HEK293 (cell line): ENCODE data around the gene TMEM187.
A peak's percentile ranks its signal among the peaks of the same experiment; 100 is the strongest.

ENCODE experiments used
- CTCF ChIA-PET: fragments of 350-600 bp; formaldehyde crosslinking; extraction: SDS; loops from one replicate; lab custom pipeline; 2021; ENCODE audit warnings: antibody characterized with exemption; lab: Yijun Ruan, JAX
- POLR2A ChIA-PET: fragments of 300-600 bp; formaldehyde crosslinking; extraction: SDS; loops from one replicate; lab custom pipeline; 2020; ENCODE audit warnings: antibody characterized with exemption, inconsistent platforms; lab: Yijun Ruan, JAX
- H3K27ac ChIP-seq: fragments of 200-500 bp; sonication (Bioruptor generic); 2 replicates; pipeline ENCODE4 v1.5.1; 2014; ENCODE audit warnings: low read depth, low read length, control low read depth, inconsistent platforms; ENCODE audit errors: extremely low read depth
- H3K36me3 ChIP-seq, 2 experiments: fragments of 200-500 bp in 1 of 2; sonication (Bioruptor generic) in 1 of 2; 1 replicate in 1 of 2; 2 replicates in 1 of 2; pipeline ENCODE4 v1.5.1; 2014 to 2017; ENCODE audit warnings: inconsistent platforms in 2 of 2, low read length in 2 of 2; ENCODE audit not compliant: control insufficient read depth in 2 of 2, insufficient read depth in 1 of 2
- H3K4me1 ChIP-seq: fragments of 200-500 bp; sonication (Bioruptor generic); 2 replicates; pipeline ENCODE4 v1.5.1; 2014; ENCODE audit warnings: mild to moderate bottlenecking, low read length, inconsistent platforms; ENCODE audit not compliant: control insufficient read depth, insufficient read depth
- H3K4me3 ChIP-seq: 2 replicates; pipeline ENCODE4 v1.5.1; 2011; ENCODE audit warnings: low read depth, mild to moderate bottlenecking, control low read depth, low read length, moderate library complexity
- H3K9me3 ChIP-seq: fragments of 200-500 bp; sonication (Bioruptor generic); 2 replicates; pipeline ENCODE4 v1.5.1; 2014; ENCODE audit warnings: low read depth, low read length, inconsistent platforms; ENCODE audit not compliant: control insufficient read depth, insufficient read depth
- GFI1B ChIP-seq: fragments of 450-650 bp; formaldehyde crosslinking; IDR thresholded peaks from 2 replicates; pipeline ENCODE4 v1.5.1; 2016; ENCODE audit warnings: missing biosample characterization, missing genetic modification characterization
- GLI4 ChIP-seq: fragments of 450-650 bp; formaldehyde crosslinking; IDR thresholded peaks from 2 replicates; pipeline ENCODE4 v1.5.1; 2016; ENCODE audit warnings: missing biosample characterization, missing genetic modification characterization
- KLF1 ChIP-seq: fragments of 450-650 bp; formaldehyde crosslinking; IDR thresholded peaks from 2 replicates; pipeline ENCODE4 v1.5.1; 2016; ENCODE audit warnings: missing biosample characterization, missing genetic modification characterization
- OVOL3 ChIP-seq: fragments of 450-650 bp; formaldehyde crosslinking; IDR thresholded peaks from 2 replicates; pipeline ENCODE4 v1.5.1; 2016; ENCODE audit warnings: missing biosample characterization, missing genetic modification characterization
- PRDM1 ChIP-seq: fragments of 450-650 bp; formaldehyde crosslinking; IDR thresholded peaks from 2 replicates; pipeline ENCODE4; 2016; ENCODE audit warnings: missing biosample characterization, missing genetic modification characterization
- WT1 ChIP-seq: fragments of 450-650 bp; formaldehyde crosslinking; IDR thresholded peaks from 2 replicates; pipeline ENCODE4 v1.5.1; 2016; ENCODE audit warnings: missing biosample characterization, missing genetic modification characterization
- ZNF133 ChIP-seq: fragments of 450-650 bp; formaldehyde crosslinking; IDR thresholded peaks from 2 replicates; pipeline ENCODE4 v1.5.1; 2016; ENCODE audit warnings: missing biosample characterization, missing genetic modification characterization
- ZNF274 ChIP-seq, 2 experiments: fragments of 200-500 bp in 1 of 2; fragments of 450-650 bp in 1 of 2; sonication (Bioruptor generic) in 1 of 2; formaldehyde crosslinking in 1 of 2; IDR thresholded peaks; 2 replicates each; pipeline versions ENCODE4 v1.5.1 to v1.6.1; 2014 to 2016; ENCODE audit warnings: borderline replicate concordance in 1 of 2, inconsistent platforms in 1 of 2, low read length in 1 of 2, missing biosample characterization in 1 of 2, missing genetic modification characterization in 1 of 2
- ZNF354C ChIP-seq: fragments of 450-650 bp; formaldehyde crosslinking; IDR thresholded peaks from 2 replicates; pipeline ENCODE4 v1.5.1; 2016; ENCODE audit warnings: missing biosample characterization, missing genetic modification characterization, low read depth, borderline replicate concordance
- ZNF391 ChIP-seq: fragments of 450-650 bp; formaldehyde crosslinking; IDR thresholded peaks from 2 replicates; pipeline ENCODE4 v1.5.1; 2016; ENCODE audit warnings: low read depth, missing biosample characterization, missing genetic modification characterization, borderline replicate concordance
- ZNF473 ChIP-seq: fragments of 450-650 bp; formaldehyde crosslinking; IDR thresholded peaks from 2 replicates; pipeline ENCODE4 v1.5.1; 2017; ENCODE audit warnings: missing biosample characterization, missing genetic modification characterization
- ZNF585B ChIP-seq: fragments of 450-650 bp; formaldehyde crosslinking; IDR thresholded peaks from 2 replicates; pipeline ENCODE4 v1.5.1; 2016; ENCODE audit warnings: missing biosample characterization, missing genetic modification characterization
- ZNF768 ChIP-seq: fragments of 450-650 bp; formaldehyde crosslinking; IDR thresholded peaks from 2 replicates; pipeline ENCODE4 v1.5.1; 2018; ENCODE audit warnings: missing biosample characterization, mild to moderate bottlenecking, missing genetic modification characterization
- TF ChIP-seq, protein P1 (sequence below): fragments of 450-650 bp; IDR thresholded peaks from 2 replicates; pipeline ENCODE4 v1.5.1; 2018; ENCODE audit warnings: missing biosample characterization, missing genetic modification characterization
- TF ChIP-seq, protein P2 (sequence below): fragments of 450-650 bp; formaldehyde crosslinking; IDR thresholded peaks from 2 replicates; pipeline ENCODE4 v1.5.0; 2017; ENCODE audit warnings: missing biosample characterization, missing genetic modification characterization, borderline replicate concordance
- TF ChIP-seq, protein P3 (sequence below): fragments of 450-650 bp; formaldehyde crosslinking; IDR thresholded peaks from 2 replicates; pipeline ENCODE4 v1.5.1; 2016; ENCODE audit warnings: missing biosample characterization, missing genetic modification characterization, borderline replicate concordance
- TF ChIP-seq, protein P4 (sequence below): fragments of 450-650 bp; formaldehyde crosslinking; IDR thresholded peaks from 2 replicates; pipeline ENCODE4 v1.5.1; 2016; ENCODE audit warnings: missing biosample characterization, missing genetic modification characterization
- TF ChIP-seq, protein P5 (sequence below): fragments of 450-650 bp; formaldehyde crosslinking; IDR thresholded peaks from 2 replicates; pipeline ENCODE4; 2016; ENCODE audit warnings: missing biosample characterization, missing genetic modification characterization
- TF ChIP-seq, protein P6 (sequence below): fragments of 450-650 bp; formaldehyde crosslinking; IDR thresholded peaks from 2 replicates; pipeline ENCODE4 v1.5.1; 2017; ENCODE audit warnings: missing biosample characterization, missing genetic modification characterization

TMEM187 gene

DNA sequence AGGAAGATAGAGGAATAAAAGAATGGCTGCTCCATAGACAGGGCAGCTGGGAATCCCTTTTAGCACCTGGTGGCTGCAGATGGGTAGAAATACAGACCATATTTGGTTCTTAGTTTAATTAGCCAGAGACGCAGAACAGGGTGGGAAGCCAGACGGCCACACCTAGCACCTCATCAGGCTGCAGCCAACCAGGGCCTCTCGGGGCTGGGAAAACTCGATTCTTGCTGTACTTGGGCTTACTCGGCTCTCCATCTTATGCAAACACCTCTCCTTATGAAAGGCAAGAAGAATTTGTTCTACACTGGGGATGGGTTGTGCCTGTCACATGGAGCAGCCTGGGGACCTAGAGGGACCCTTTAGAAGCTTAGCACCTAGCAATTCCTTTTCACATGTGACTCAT lies 27.5 kb downstream of the TMEM187 start (continued):
- TF ChIP-seq, protein P1, sequence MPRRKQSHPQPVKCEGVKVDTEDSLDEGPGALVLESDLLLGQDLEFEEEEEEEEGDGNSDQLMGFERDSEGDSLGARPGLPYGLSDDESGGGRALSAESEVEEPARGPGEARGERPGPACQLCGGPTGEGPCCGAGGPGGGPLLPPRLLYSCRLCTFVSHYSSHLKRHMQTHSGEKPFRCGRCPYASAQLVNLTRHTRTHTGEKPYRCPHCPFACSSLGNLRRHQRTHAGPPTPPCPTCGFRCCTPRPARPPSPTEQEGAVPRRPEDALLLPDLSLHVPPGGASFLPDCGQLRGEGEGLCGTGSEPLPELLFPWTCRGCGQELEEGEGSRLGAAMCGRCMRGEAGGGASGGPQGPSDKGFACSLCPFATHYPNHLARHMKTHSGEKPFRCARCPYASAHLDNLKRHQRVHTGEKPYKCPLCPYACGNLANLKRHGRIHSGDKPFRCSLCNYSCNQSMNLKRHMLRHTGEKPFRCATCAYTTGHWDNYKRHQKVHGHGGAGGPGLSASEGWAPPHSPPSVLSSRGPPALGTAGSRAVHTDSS = no peak
- TF ChIP-seq ZNF585B (tag by site-specific recombination) (no peak), ZNF768 (tag by site-specific recombination) (no peak), ZNF133 (tag by site-specific recombination) (no peak), KLF1 (no peak)
- TF ChIP-seq, protein P2, sequence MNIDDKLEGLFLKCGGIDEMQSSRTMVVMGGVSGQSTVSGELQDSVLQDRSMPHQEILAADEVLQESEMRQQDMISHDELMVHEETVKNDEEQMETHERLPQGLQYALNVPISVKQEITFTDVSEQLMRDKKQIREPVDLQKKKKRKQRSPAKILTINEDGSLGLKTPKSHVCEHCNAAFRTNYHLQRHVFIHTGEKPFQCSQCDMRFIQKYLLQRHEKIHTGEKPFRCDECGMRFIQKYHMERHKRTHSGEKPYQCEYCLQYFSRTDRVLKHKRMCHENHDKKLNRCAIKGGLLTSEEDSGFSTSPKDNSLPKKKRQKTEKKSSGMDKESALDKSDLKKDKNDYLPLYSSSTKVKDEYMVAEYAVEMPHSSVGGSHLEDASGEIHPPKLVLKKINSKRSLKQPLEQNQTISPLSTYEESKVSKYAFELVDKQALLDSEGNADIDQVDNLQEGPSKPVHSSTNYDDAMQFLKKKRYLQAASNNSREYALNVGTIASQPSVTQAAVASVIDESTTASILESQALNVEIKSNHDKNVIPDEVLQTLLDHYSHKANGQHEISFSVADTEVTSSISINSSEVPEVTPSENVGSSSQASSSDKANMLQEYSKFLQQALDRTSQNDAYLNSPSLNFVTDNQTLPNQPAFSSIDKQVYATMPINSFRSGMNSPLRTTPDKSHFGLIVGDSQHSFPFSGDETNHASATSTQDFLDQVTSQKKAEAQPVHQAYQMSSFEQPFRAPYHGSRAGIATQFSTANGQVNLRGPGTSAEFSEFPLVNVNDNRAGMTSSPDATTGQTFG (tag by site-specific recombination) = no peak

DNA sequence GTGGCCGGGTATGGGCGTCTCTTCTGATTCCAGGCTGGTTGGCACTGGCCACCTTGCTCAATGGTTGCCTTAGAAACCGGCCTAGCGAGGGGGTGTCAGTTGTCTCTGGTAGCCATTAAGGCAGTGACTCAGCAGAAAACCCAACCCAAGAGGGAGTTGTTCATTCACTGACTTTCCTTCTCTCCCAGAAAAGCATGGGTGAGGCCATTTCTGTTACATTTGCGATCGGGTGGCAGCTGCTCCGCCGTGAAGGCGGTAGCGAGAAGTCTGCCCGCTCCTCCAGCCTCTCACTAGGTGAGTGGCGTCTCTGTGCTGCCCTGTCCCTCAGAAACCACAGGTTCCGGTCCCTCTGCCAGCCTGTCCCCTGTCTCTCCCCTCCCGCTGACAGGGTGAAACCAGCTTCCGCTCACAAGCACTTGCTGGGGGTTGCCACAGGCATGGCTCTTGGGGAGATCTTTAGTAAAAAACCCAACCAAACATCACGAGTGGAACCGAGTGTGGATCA lies 29.7 kb downstream of the TMEM187 start:
- ChIA-PET CTCF (interaction anchor here (0.6 to 4.0 kb wide), 2 partner anchors 11 to 443 kb away, joined by 3 to 29 read pairs; no protein-coding TSS in a partner anchor), POLR2A (no interaction called here)
- Histone ChIP-seq H3K4me3 (no peak overlapping the region), H3K27ac (no peak overlapping the region), H3K9me3 (no peaks in the 10 kb centered on the region), H3K36me3 (peaks cover 0 to 3% of the 10 kb centered on the region in 2 experiments; a peak in 2 of 3 replicates), H3K4me1 (no peaks in the 10 kb centered on the region)
- TF ChIP-seq GFI1B (tag by site-specific recombination) (no peak), KLF1 (peak; percentile 52), ZNF473 (no peak)
- TF ChIP-seq, protein P3, sequence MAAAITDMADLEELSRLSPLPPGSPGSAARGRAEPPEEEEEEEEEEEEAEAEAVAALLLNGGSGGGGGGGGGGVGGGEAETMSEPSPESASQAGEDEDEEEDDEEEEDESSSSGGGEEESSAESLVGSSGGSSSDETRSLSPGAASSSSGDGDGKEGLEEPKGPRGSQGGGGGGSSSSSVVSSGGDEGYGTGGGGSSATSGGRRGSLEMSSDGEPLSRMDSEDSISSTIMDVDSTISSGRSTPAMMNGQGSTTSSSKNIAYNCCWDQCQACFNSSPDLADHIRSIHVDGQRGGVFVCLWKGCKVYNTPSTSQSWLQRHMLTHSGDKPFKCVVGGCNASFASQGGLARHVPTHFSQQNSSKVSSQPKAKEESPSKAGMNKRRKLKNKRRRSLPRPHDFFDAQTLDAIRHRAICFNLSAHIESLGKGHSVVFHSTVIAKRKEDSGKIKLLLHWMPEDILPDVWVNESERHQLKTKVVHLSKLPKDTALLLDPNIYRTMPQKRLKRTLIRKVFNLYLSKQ (tag by site-specific recombination) = no peak

DNA sequence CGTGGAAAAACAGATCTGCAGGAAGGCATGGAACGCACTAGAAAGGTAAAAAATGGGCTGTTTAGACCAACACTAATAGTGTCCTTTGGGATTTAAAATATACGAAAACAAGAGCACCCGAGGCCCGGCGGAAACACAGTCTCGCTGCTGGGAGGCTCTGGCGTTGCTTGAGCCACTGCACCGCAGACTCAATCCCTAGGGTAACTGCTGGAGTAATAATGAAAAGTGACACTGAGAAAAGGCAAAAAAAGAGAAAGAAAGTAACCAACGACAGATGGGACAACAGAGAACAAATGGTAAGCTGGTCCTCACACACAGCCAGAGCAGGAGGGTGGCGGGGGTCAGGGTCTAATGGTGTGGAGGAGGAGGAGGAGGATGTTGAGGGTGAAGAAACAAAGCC lies 31.8 kb downstream of the TMEM187 start:
- no peak overlapping the region for H3K27ac ChIP-seq
- ChIA-PET POLR2A (interaction anchor here (1.3 kb wide), 1 partner anchor 14 kb away, joined by 5 read pairs; no protein-coding TSS in a partner anchor), CTCF (interaction anchor here (0.5 to 4.0 kb wide), 3 partner anchors 9 to 47 kb away, joined by 3 to 29 read pairs (median 3); no protein-coding TSS in a partner anchor)
- no peaks in the 10 kb centered on the region for H3K4me1 ChIP-seq
- peaks cover 0 to 8% of the 10 kb centered on the region in 2 experiments; a peak in 2 of 3 replicates for H3K36me3 ChIP-seq
- H3K4me3 ChIP-seq = no peak overlapping the region
- TF ChIP-seq, protein P4, sequence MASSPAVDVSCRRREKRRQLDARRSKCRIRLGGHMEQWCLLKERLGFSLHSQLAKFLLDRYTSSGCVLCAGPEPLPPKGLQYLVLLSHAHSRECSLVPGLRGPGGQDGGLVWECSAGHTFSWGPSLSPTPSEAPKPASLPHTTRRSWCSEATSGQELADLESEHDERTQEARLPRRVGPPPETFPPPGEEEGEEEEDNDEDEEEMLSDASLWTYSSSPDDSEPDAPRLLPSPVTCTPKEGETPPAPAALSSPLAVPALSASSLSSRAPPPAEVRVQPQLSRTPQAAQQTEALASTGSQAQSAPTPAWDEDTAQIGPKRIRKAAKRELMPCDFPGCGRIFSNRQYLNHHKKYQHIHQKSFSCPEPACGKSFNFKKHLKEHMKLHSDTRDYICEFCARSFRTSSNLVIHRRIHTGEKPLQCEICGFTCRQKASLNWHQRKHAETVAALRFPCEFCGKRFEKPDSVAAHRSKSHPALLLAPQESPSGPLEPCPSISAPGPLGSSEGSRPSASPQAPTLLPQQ (tag by site-specific recombination) = no peak
- no peak for TF ChIP-seq ZNF391
- TF ChIP-seq GLI4 (tag by site-specific recombination) = no peak
- no peaks in the 10 kb centered on the region for H3K9me3 ChIP-seq

DNA sequence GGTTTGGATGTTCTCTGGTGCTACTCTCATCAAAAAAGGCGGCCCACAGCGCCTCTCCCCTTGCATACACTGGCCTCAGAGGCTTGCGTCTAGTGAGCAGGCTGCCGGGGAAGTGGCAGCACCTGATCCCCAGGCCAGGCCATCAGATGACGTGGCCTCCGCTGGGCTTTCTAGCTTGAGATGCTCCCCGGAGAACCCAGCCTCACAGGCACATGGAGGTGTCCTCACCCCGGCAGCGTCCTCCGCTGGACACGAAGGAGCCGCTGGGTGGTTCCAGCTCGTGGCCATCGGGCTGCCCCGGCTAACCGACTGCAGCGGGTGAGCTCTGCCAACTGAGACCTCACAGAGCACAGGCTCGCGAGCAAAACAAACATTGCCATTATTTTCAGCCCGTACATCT lies 34.4 kb downstream of the TMEM187 start:
- Histone ChIP-seq H3K4me3 (no peak overlapping the region), H3K27ac (no peak overlapping the region), H3K9me3 (no peaks in the 10 kb centered on the region), H3K4me1 (no peaks in the 10 kb centered on the region), H3K36me3 (peaks cover 3 to 29% of the 10 kb centered on the region in 2 experiments; a peak in 2 of 3 replicates)
- ChIA-PET CTCF (no interaction called here), POLR2A (interaction anchor here (2.0 kb wide), 1 partner anchor 34 kb away, joined by 5 read pairs; the partner anchor contains the start of gene TMEM187)
- TF ChIP-seq OVOL3 (tag by site-specific recombination) (no peak), PRDM1 (no peak), WT1 (no peak), ZNF274 (IDR thresholded peaks at IDR 0.05; ENCODE audit: low read length) (no peak), ZNF274 (tag by site-specific recombination; IDR thresholded peaks at IDR 0.05; ENCODE audit: borderline replicate concordance) (no peak), ZNF354C (tag by site-specific recombination) (no peak)
- TF ChIP-seq, protein P5, sequence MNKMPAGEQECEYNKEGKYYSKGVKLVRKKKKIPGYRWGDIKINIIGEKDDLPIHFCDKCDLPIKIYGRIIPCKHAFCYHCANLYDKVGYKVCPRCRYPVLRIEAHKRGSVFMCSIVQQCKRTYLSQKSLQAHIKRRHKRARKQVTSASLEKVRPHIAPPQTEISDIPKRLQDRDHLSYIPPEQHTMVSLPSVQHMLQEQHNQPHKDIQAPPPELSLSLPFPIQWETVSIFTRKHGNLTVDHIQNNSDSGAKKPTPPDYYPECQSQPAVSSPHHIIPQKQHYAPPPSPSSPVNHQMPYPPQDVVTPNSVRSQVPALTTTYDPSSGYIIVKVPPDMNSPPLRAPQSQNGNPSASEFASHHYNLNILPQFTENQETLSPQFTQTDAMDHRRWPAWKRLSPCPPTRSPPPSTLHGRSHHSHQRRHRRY (tag by site-specific recombination) = no peak
- TF ChIP-seq, protein P6, sequence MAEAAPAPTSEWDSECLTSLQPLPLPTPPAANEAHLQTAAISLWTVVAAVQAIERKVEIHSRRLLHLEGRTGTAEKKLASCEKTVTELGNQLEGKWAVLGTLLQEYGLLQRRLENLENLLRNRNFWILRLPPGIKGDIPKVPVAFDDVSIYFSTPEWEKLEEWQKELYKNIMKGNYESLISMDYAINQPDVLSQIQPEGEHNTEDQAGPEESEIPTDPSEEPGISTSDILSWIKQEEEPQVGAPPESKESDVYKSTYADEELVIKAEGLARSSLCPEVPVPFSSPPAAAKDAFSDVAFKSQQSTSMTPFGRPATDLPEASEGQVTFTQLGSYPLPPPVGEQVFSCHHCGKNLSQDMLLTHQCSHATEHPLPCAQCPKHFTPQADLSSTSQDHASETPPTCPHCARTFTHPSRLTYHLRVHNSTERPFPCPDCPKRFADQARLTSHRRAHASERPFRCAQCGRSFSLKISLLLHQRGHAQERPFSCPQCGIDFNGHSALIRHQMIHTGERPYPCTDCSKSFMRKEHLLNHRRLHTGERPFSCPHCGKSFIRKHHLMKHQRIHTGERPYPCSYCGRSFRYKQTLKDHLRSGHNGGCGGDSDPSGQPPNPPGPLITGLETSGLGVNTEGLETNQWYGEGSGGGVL (tag by site-specific recombination) = no peak
